ENCODE data around the gene ERVV-1.

ERVV-1 gene

GRCh38 chr19:53034054-53034453 lies 20.3 kb downstream of the ERVV-1 start:
- no peak for DNase-seq

DNA sequence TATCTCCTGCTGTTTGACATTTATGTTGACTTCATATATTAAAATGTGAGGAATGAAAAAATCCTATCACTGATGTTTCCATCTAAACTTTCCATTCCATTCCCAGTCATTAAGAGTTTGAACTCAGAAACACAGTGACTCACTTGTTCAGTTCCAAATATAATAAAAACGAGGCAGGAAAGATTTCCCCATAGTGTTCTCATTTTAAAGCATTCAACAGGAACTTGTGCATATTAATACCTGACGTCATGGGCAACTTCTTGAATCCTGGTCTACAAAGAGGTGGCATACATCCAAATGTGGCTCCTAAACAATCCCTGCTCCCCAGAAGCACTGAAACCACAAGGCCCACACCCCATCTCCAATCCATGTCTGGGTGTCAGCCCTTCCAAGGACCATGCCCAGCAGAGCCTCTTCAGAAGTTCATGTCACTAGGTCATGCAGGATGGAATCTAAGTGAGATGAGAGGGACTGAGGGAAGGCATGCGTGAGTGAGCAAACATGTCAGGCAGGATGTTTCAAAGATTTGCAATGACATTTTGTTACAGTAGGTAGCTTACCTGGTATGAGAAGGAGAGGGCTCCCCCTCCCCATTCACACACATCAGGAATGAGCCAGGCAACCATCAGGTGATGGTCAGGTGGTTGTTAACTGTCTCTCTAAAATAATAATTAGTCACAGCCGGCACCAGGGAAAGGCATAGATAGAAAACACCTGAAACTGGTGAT lies 21.4 kb downstream of the ERVV-1 start:
- no peak for DNase-seq

DNA sequence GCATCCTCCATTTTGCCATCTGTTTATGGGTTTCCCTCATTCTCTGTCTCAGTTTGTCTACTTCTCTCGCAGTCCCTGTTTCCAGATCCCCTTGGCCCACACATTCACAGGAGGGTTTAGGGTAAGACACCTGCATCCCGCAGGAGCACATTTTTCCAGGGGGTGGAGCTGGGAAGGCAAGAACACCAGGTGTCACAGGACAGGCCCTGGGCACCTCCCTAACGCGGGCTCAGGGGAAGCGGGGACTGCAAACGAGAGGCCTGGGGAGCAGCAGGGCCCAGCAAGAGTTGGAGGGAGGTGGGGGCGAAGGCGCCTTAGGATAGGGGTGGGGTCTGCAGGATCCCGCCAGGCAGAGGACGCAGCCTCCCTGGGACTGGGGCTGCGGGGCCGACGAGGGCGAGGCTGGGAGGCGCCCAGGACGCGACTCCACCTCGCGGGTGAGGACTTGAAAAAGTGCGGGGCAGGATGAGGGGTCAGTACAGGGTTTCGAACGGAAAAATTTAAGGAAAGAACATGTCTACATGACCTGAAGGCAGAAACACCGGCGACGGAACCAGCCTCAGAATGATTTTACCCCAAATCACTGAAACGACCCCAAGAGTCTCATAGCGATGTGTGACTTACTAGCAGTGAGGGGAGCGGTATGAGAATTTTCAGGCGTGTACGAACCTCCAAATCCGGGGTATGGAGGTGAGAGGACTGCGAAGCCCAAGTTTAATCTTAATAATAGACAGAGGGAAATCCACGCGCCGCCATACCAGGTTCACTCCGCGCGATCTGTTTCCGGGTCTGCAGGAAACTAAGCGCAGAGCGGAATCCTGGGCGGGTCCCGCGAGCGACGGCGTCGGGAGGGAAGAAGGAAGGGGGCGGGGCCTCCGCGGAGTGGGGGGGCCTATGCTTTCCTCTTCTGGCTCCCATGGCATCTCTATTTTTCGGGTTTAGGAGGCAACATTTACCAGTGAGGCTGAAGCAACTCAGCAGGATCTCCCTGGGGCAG lies 23.7 kb downstream of the ERVV-1 start:
- no peak for DNase-seq

GRCh38 chr19:53041366-53041765 lies 27.6 kb downstream of the ERVV-1 start:
- DNase-seq: no peak

- DNase-seq: no peak
Measured at GRCh38 chr19:53045536-53045935, 31.8 kb downstream of the ERVV-1 start.

DNA sequence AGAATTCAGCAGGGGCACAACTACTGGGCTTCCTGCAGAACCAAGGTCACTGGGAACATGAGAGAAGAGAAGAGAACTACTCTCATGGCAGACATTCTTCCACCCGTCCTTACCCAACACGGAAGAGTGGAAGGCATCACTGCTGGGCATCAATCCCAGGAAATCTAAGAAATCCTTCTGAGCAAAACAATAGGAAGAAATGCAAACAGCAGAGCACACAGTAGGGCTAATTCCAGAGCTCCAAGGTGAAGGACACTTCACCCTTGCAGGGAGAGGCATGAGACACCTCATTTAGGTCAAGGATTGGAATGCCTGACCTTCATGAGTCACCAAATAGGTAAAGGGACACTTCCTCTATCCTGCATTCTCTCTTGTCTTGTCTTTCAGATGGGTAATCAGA lies 33.7 kb downstream of the ERVV-1 start:
- no peak for DNase-seq

- no peak for DNase-seq
Measured at GRCh38 chr19:53055117-53055516, 41.4 kb downstream of the ERVV-1 start.

GRCh38 chr19:53057904-53058580 lies 44.3 kb downstream of the ERVV-1 start:
- DNase-seq: no peak
